Measurements from ENCODE around the gene WDCP. TPM values are rescaled to one million over a fixed set of nuclear protein-coding genes. Genes with fewer than 3 reads are reported as not detected.
A peak's percentile ranks its signal among the peaks of the same experiment; 100 is the strongest.

Gene WDCP
- total RNA-seq, 1 experiment from 2014 or later: 20.0 TPM

DNA sequence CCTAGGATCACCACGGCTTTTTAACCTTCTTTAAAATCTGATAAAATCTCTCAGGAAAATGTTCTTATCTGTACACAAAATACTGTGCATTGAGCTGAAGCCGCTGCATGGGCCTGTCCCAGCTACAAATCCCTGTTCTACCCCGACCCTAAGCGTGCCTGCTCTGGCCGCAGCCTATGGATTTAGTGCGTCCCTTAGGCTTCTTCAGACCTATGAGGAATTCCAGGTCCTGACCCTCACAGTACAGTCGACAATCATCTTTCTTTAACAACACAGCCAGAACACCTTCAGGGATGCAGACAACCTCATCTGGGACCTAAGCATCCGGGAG, 477 bp upstream of the WDCP start:
- POLR2A ChIA-PET: interaction anchor here (0.6 kb wide), 1 partner anchor 682 kb away, joined by 3 read pairs; no protein-coding TSS in a partner anchor
- Histone ChIP-seq H3K27ac (ENCODE audit: low read length) (peak overlapping the region; percentile 82), H3K4me1 (ENCODE audit: control insufficient read depth, insufficient read depth, low read length) (peaks cover 30% of the 10 kb centered on the region; the same call in 1 of the 2 replicates), H3K27me3 (ENCODE audit: control insufficient read depth, insufficient read depth, low read length) (no peaks in the 10 kb centered on the region), H3K4me3 (ENCODE audit: low read depth in 2 of 2, low read length in 2 of 2) (peak overlapping the region; percentile 94 to 98), H3K9me3 (ENCODE audit: control insufficient read depth, insufficient read depth, low read depth, low read length) (no peaks in the 10 kb centered on the region), H3K36me3 (ENCODE audit: control insufficient read depth, insufficient read depth, low read length) (no peaks in the 10 kb centered on the region)
- intact Hi-C loops (cut with micrococcal nuclease; ENCODE audit: unreplicated experiment) (loop anchor here (10.0 kb wide), 1 partner anchor 123 kb away; the partner anchor contains the start of gene ATAD2B), in situ Hi-C loops (cut with HindIII; ENCODE audit: low pct_unique_long_range_greater_than_20kb, low sequenced_read_pairs) (no loop called here)
- TF ChIP-seq POLR2AphosphoS5 (IDR thresholded peaks at IDR 0.05; ENCODE audit: low read depth, low read length): no peak
- no peak for TF ChIP-seq SIN3A (IDR thresholded peaks at IDR 0.05; ENCODE audit: borderline replicate concordance, insufficient read depth, low read depth, low read length)
- TF ChIP-seq TCF7L2 (IDR thresholded peaks at IDR 0.05; ENCODE audit: low read depth, low read length): no peak
- TF ChIP-seq, protein P1, sequence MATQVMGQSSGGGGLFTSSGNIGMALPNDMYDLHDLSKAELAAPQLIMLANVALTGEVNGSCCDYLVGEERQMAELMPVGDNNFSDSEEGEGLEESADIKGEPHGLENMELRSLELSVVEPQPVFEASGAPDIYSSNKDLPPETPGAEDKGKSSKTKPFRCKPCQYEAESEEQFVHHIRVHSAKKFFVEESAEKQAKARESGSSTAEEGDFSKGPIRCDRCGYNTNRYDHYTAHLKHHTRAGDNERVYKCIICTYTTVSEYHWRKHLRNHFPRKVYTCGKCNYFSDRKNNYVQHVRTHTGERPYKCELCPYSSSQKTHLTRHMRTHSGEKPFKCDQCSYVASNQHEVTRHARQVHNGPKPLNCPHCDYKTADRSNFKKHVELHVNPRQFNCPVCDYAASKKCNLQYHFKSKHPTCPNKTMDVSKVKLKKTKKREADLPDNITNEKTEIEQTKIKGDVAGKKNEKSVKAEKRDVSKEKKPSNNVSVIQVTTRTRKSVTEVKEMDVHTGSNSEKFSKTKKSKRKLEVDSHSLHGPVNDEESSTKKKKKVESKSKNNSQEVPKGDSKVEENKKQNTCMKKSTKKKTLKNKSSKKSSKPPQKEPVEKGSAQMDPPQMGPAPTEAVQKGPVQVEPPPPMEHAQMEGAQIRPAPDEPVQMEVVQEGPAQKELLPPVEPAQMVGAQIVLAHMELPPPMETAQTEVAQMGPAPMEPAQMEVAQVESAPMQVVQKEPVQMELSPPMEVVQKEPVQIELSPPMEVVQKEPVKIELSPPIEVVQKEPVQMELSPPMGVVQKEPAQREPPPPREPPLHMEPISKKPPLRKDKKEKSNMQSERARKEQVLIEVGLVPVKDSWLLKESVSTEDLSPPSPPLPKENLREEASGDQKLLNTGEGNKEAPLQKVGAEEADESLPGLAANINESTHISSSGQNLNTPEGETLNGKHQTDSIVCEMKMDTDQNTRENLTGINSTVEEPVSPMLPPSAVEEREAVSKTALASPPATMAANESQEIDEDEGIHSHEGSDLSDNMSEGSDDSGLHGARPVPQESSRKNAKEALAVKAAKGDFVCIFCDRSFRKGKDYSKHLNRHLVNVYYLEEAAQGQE (IDR thresholded peaks at IDR 0.05; ENCODE audit: insufficient read depth in 1 of 2, low read depth in 2 of 2, low read length in 1 of 2): no peak
- TF ChIP-seq, protein P2, sequence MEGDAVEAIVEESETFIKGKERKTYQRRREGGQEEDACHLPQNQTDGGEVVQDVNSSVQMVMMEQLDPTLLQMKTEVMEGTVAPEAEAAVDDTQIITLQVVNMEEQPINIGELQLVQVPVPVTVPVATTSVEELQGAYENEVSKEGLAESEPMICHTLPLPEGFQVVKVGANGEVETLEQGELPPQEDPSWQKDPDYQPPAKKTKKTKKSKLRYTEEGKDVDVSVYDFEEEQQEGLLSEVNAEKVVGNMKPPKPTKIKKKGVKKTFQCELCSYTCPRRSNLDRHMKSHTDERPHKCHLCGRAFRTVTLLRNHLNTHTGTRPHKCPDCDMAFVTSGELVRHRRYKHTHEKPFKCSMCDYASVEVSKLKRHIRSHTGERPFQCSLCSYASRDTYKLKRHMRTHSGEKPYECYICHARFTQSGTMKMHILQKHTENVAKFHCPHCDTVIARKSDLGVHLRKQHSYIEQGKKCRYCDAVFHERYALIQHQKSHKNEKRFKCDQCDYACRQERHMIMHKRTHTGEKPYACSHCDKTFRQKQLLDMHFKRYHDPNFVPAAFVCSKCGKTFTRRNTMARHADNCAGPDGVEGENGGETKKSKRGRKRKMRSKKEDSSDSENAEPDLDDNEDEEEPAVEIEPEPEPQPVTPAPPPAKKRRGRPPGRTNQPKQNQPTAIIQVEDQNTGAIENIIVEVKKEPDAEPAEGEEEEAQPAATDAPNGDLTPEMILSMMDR (IDR thresholded peaks at IDR 0.05): no peak
- CTCF ChIA-PET: interaction anchor here (0.8 to 1.0 kb wide), 3 partner anchors 36 to 223 kb away, joined by 3 to 6 read pairs (median 5); partner anchors contain the start of genes ATAD2B and TP53I3
- DNase-seq (ENCODE audit: low read depth, low spot score) (no peak), ATAC-seq (peak; percentile 50)
- BruUV-seq (replicated peaks): no TSS peak

DNA sequence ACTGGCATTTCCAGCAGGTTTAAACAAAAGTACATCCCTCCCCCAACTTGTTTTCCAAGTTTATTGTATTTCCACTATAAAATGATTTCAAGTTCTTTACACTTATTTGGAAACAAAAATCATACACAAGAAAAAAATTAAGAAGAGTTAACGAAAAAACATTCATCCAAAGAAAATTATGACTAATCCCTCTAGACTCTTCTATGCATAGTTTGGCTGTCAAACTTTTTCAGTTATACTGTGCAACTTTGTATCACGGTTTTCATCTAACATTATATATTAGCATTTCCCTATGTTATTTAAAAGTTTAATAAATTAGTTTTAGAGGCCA, 627 bp downstream of the WDCP start:
- in situ Hi-C loops (cut with HindIII; ENCODE audit: low pct_unique_long_range_greater_than_20kb, low sequenced_read_pairs) (no loop called here), intact Hi-C loops (cut with micrococcal nuclease; ENCODE audit: unreplicated experiment) (loop anchor here (10.0 kb wide), 1 partner anchor 122 kb away; the partner anchor contains the start of gene ATAD2B)
- ChIA-PET POLR2A (no interaction called here), CTCF (no interaction called here)
- H3K4me3 ChIP-seq (ENCODE audit: low read depth in 2 of 2, low read length in 2 of 2): peak overlapping the region; percentile 94 to 98
- no peak for ATAC-seq
- H3K9me3 ChIP-seq (ENCODE audit: control insufficient read depth, insufficient read depth, low read depth, low read length): no peaks in the 10 kb centered on the region
- H3K36me3 ChIP-seq (ENCODE audit: control insufficient read depth, insufficient read depth, low read length): no peaks in the 10 kb centered on the region
- peaks cover 20% of the 10 kb centered on the region; the same call in 1 of the 2 replicates for H3K4me1 ChIP-seq (ENCODE audit: control insufficient read depth, insufficient read depth, low read length)
- no TSS peak for BruUV-seq (replicated peaks)
- no peak for DNase-seq (ENCODE audit: low read depth, low spot score)
- H3K27me3 ChIP-seq (ENCODE audit: control insufficient read depth, insufficient read depth, low read length): no peaks in the 10 kb centered on the region
- TF ChIP-seq, protein P2 (IDR thresholded peaks at IDR 0.05): no peak
- TF ChIP-seq SIN3A (IDR thresholded peaks at IDR 0.05; ENCODE audit: borderline replicate concordance, insufficient read depth, low read depth, low read length): no peak
- no peak for TF ChIP-seq POLR2AphosphoS5 (IDR thresholded peaks at IDR 0.05; ENCODE audit: low read depth, low read length)
- TF ChIP-seq, protein P1 (IDR thresholded peaks at IDR 0.05; ENCODE audit: insufficient read depth in 1 of 2, low read depth in 2 of 2, low read length in 1 of 2): no peak
- no peak for TF ChIP-seq TCF7L2 (IDR thresholded peaks at IDR 0.05; ENCODE audit: low read depth, low read length)
- H3K27ac ChIP-seq (ENCODE audit: low read length): peak overlapping the region; percentile 79

All from Panc1 (cell line).